ENCODE measurements around the gene BACE1. TPM values are rescaled to one million over a fixed set of nuclear protein-coding genes. Genes with fewer than 3 reads are reported as not detected.

BACE1 gene
- polyA plus RNA-seq, 3 donors, result 1.6 to 9.1 (median 3.1) TPM

DNA sequence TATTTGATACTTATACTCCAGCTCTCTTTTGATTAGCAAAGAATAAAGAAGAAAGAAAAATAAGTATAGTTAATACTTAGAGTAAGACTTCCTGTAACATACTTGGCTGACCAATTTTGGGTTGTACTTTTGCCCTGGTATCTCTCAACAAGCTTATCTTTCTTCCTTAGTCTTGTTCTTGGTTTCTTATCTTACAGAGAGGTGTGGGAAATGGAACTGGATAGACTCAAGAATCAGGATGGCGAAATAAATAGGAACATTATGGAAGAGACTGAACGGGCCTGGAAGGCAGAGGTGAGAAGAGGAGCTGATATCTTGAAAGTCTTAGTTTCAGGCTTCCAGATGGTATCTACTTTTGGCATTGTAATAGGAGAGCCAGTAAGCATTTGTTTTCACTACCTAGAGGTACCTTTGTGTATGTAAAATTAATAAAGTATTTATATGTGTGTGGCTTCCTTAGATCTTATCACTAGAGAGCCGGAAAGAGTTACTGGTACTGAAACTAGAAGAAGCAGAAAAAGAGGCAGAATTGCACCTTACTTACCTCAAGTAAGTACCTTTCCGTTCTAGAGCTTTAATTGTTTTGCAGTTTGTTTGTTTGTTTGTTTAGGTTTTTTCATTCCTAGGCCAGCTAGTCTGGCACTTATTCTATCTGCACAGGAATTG lies 36.2 kb downstream of the BACE1 start:
- Histone ChIP-seq H3K9ac (ENCODE audit: insufficient read depth, low read length, poor library complexity, severe bottlenecking) (no peak overlapping the region), H2AFZ (ENCODE audit: insufficient read depth, low read depth, low read length, poor library complexity, severe bottlenecking) (no peak overlapping the region), H3K79me2 (ENCODE audit: insufficient read depth, low read length) (no peaks in the 10 kb centered on the region), H3K27ac (ENCODE audit: low read depth in 1 of 2, low read length in 2 of 2) (no peak overlapping the region), H4K20me1 (ENCODE audit: insufficient read depth, low read length) (no peaks in the 10 kb centered on the region), H3K36me3 (replicated peaks in 1 of 2; ENCODE audit: control insufficient read depth in 1 of 2, insufficient read depth in 2 of 2, low read length in 2 of 2) (peaks cover 33 to 63% of the 10 kb centered on the region in 2 donors), H3K4me2 (replicated peaks; ENCODE audit: extremely low read depth, low read length, poor library complexity, severe bottlenecking) (no peak overlapping the region), H3K4me3 (replicated peaks in 1 of 3; ENCODE audit: low read depth in 2 of 3, low read length in 3 of 3) (no peak overlapping the region), H3K4me1 (ENCODE audit: control insufficient read depth in 1 of 2, insufficient read depth in 2 of 2, low read length in 2 of 2) (no peaks in the 10 kb centered on the region), H3K9me3 (replicated peaks in 1 of 2; ENCODE audit: control insufficient read depth in 1 of 2, insufficient read depth in 1 of 2, low read length in 2 of 2) (no peaks in the 10 kb centered on the region), H3K27me3 (ENCODE audit: control insufficient read depth in 2 of 2, insufficient read depth in 2 of 2, low read length in 2 of 2) (no peaks in the 10 kb centered on the region)
- peaks cover under 1% of the 10 kb centered on the region for H3K4me1 Mint-ChIP-seq
- 94% methylated on average over 2 of the region's 4 CpGs for WGBS (ENCODE audit: insufficient coverage)
- TF ChIP-seq, protein P1, sequence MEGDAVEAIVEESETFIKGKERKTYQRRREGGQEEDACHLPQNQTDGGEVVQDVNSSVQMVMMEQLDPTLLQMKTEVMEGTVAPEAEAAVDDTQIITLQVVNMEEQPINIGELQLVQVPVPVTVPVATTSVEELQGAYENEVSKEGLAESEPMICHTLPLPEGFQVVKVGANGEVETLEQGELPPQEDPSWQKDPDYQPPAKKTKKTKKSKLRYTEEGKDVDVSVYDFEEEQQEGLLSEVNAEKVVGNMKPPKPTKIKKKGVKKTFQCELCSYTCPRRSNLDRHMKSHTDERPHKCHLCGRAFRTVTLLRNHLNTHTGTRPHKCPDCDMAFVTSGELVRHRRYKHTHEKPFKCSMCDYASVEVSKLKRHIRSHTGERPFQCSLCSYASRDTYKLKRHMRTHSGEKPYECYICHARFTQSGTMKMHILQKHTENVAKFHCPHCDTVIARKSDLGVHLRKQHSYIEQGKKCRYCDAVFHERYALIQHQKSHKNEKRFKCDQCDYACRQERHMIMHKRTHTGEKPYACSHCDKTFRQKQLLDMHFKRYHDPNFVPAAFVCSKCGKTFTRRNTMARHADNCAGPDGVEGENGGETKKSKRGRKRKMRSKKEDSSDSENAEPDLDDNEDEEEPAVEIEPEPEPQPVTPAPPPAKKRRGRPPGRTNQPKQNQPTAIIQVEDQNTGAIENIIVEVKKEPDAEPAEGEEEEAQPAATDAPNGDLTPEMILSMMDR (IDR thresholded peaks at IDR 0.05), result no peak
- H3K9me3 Mint-ChIP-seq, result no peaks in the 10 kb centered on the region
- no peaks in the 10 kb centered on the region for H3K27me3 Mint-ChIP-seq (ENCODE audit: low read depth in 3 of 3)
- no peak for DNase-seq
- intact Hi-C loops (cut with micrococcal nuclease), result no loop called here
- no peak overlapping the region for H3K4me3 Mint-ChIP-seq
- H3K36me3 Mint-ChIP-seq, result peaks cover 59 to 69% of the 10 kb centered on the region in 2 donors
- no peak overlapping the region for H3K27ac Mint-ChIP-seq

DNA sequence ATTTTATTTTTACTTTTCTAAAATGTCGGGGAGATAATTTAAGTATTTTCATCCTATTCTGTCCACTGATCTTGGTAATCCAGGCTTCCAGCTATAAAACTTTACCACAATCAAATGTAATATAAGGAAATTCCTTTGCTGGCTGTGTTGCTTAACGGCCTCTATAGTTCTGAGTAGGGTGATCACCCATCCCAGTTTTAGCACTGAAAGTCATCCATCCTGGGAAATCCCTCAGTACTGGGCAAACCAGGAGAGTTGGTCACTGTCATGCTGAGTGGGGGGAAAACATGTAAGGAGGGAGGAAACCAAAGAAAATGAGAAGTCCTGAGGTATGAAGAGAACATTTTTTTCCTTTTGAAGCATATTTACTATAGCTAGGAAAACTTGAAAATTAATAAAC lies 37.7 kb downstream of the BACE1 start:
- H3K36me3 Mint-ChIP-seq, result peaks cover 54 to 69% of the 10 kb centered on the region in 2 donors
- no peaks in the 10 kb centered on the region for H3K27me3 Mint-ChIP-seq (ENCODE audit: low read depth in 3 of 3)
- peaks cover 0 to 3% (median 2%) of the 10 kb centered on the region in 7 donors for H3K9me3 Mint-ChIP-seq
- Histone ChIP-seq H3K9ac (ENCODE audit: insufficient read depth, low read length, poor library complexity, severe bottlenecking) (no peak overlapping the region), H3K4me3 (replicated peaks in 1 of 3; ENCODE audit: low read depth in 2 of 3, low read length in 3 of 3) (no peak overlapping the region), H3K79me2 (ENCODE audit: insufficient read depth, low read length) (no peaks in the 10 kb centered on the region), H3K36me3 (replicated peaks in 1 of 2; ENCODE audit: control insufficient read depth in 1 of 2, insufficient read depth in 2 of 2, low read length in 2 of 2) (peaks cover 33 to 48% of the 10 kb centered on the region in 2 donors), H3K27me3 (ENCODE audit: control insufficient read depth in 2 of 2, insufficient read depth in 2 of 2, low read length in 2 of 2) (no peaks in the 10 kb centered on the region), H3K4me2 (replicated peaks; ENCODE audit: extremely low read depth, low read length, poor library complexity, severe bottlenecking) (no peak overlapping the region), H3K4me1 (ENCODE audit: control insufficient read depth in 1 of 2, insufficient read depth in 2 of 2, low read length in 2 of 2) (no peaks in the 10 kb centered on the region), H3K9me3 (replicated peaks in 1 of 2; ENCODE audit: control insufficient read depth in 1 of 2, insufficient read depth in 1 of 2, low read length in 2 of 2) (no peaks in the 10 kb centered on the region), H2AFZ (ENCODE audit: insufficient read depth, low read depth, low read length, poor library complexity, severe bottlenecking) (no peak overlapping the region), H3K27ac (ENCODE audit: low read depth in 1 of 2, low read length in 2 of 2) (no peak overlapping the region), H4K20me1 (ENCODE audit: insufficient read depth, low read length) (no peaks in the 10 kb centered on the region)
- TF ChIP-seq, protein P1 (IDR thresholded peaks at IDR 0.05), result no peak
- intact Hi-C loops (cut with micrococcal nuclease), result no loop called here
- H3K4me1 Mint-ChIP-seq, result no peaks in the 10 kb centered on the region
- H3K27ac Mint-ChIP-seq, result peak overlapping the region in 1 of 7 donors; percentile 32
- no CpG with 5 or more reads among the region's 2 CpGs for WGBS (ENCODE audit: insufficient coverage)
- DNase-seq, result no peak
- no peak overlapping the region for H3K4me3 Mint-ChIP-seq

Measured in CD14-positive monocyte (primary cell).